Neural cell (in vitro differentiated cells): ENCODE measurements around the gene SPATA4. TPM values are rescaled to one million over a fixed set of nuclear protein-coding genes. Genes with fewer than 3 reads are reported as not detected.

ENCODE experiments used
- H2AFZ ChIP-seq: fragments of 200-600, 300-800 bp; sonication (generic), shearing (Covaris generic); 2 replicates; pipeline ENCODE4 v1.6.0; 2014; ENCODE audit warnings: low read depth, mild to moderate bottlenecking, antibody characterized with exemption, low read length, moderate library complexity
- H3F3A ChIP-seq: fragments of 200-600 bp; shearing (Covaris generic); 2 replicates; pipeline ENCODE4 v1.6.1; 2016; ENCODE audit warnings: mild to moderate bottlenecking, moderate library complexity, mixed read lengths, antibody characterized with exemption, low read length; ENCODE audit not compliant: insufficient read depth, poor library complexity, severe bottlenecking
- H3K27ac ChIP-seq: fragments of 200-600, 300-800 bp; sonication (generic), shearing (Covaris generic); 2 replicates; pipeline ENCODE4 v1.5.1; 2014; ENCODE audit warnings: mild to moderate bottlenecking, low read length, moderate library complexity
- H3K27me3 ChIP-seq: fragments of 300-800, 200-600 bp; sonication (generic), shearing (Covaris generic); 2 replicates; pipeline ENCODE4 v1.6.0; 2014; ENCODE audit warnings: mild to moderate bottlenecking, low read depth, low read length, moderate library complexity; ENCODE audit not compliant: insufficient read depth
- H3K36me3 ChIP-seq: fragments of 300-800, 200-600 bp; sonication (generic), shearing (Covaris generic); 2 replicates; pipeline ENCODE4 v1.5.1; 2014; ENCODE audit warnings: mild to moderate bottlenecking, antibody characterized with exemption, low read length, moderate library complexity; ENCODE audit not compliant: insufficient read depth
- H3K4me2 ChIP-seq: fragments of 300-800, 200-600 bp; sonication (generic), shearing (Covaris generic); 2 replicates; pipeline ENCODE4 v1.6.0; 2014; ENCODE audit warnings: mild to moderate bottlenecking, low read length
- H3K4me3 ChIP-seq: fragments of 300-800, 200-600 bp; sonication (generic), shearing (Covaris generic); 2 replicates; pipeline ENCODE4 v1.5.1; 2014; ENCODE audit warnings: mild to moderate bottlenecking, low read length, moderate library complexity
- H3K79me2 ChIP-seq: fragments of 200-600 bp; shearing (Covaris generic); replicated peaks from 2 replicates; pipeline ENCODE4 v1.6.0; 2014; ENCODE audit warnings: mild to moderate bottlenecking, low read length, moderate library complexity; ENCODE audit not compliant: insufficient read depth
- H3K9ac ChIP-seq: fragments of 300-800, 200-600 bp; sonication (generic), shearing (Covaris generic); 2 replicates; pipeline ENCODE4 v1.6.1; 2016; ENCODE audit warnings: mild to moderate bottlenecking, low read length, mixed read lengths
- H3K9me2 ChIP-seq: fragments of 200-600 bp; shearing (Covaris generic); 2 replicates; pipeline ENCODE4 v1.6.1; 2016; ENCODE audit warnings: mild to moderate bottlenecking, low read length, mixed read lengths; ENCODE audit not compliant: insufficient read depth
- H3K9me3 ChIP-seq: fragments of 200-600, 300-800 bp; sonication (generic), shearing (Covaris generic); 2 replicates; pipeline ENCODE4 v1.6.1; 2016; ENCODE audit warnings: mild to moderate bottlenecking, mixed run types, low read length, moderate library complexity, mixed read lengths
- H4K20me1 ChIP-seq: fragments of 200-600 bp; shearing (Covaris generic); 2 replicates; pipeline ENCODE4 v1.6.1; 2016; ENCODE audit warnings: mild to moderate bottlenecking, mixed run types; ENCODE audit not compliant: insufficient read depth
- CTCF ChIP-seq: fragments of 450-650 bp; IDR thresholded peaks from 2 replicates; pipeline ENCODE4 v1.5.1; 2014; ENCODE audit warnings: antibody characterized with exemption, mild to moderate bottlenecking, moderate library complexity; ENCODE audit not compliant: poor library complexity, severe bottlenecking
- EP300 ChIP-seq: fragments of 450-650 bp; conservative IDR thresholded peaks from 2 replicates; pipeline ENCODE4 v1.6.1; 2014; ENCODE audit warnings: antibody characterized with exemption, mild to moderate bottlenecking, moderate library complexity; ENCODE audit not compliant: poor library complexity, severe bottlenecking
- EZH2 ChIP-seq: fragments of 200-600, 300-800 bp; shearing (Covaris generic), sonication (generic); IDR thresholded peaks from 2 replicates; pipeline ENCODE4 v1.6.1; 2014; ENCODE audit warnings: antibody characterized with exemption, low read length, borderline replicate concordance, mild to moderate bottlenecking; ENCODE audit not compliant: insufficient read depth, poor library complexity, severe bottlenecking
- MXI1 ChIP-seq: fragments of 450-650 bp; conservative IDR thresholded peaks from 2 replicates; pipeline ENCODE4 v1.6.1; 2014; ENCODE audit warnings: antibody characterized with exemption, mild to moderate bottlenecking; ENCODE audit not compliant: poor library complexity, severe bottlenecking
- POLR2AphosphoS5 ChIP-seq: IDR thresholded peaks from 2 replicates; pipeline ENCODE4 v1.6.1; 2012
- RAD21 ChIP-seq: fragments of 450-650 bp; conservative IDR thresholded peaks from 2 replicates; pipeline ENCODE4 v1.6.1; 2014; ENCODE audit warnings: antibody characterized with exemption, mild to moderate bottlenecking, moderate library complexity
- REST ChIP-seq: IDR thresholded peaks from 2 replicates; pipeline ENCODE4 v1.6.1; 2012; ENCODE audit warnings: borderline replicate concordance
- SMC3 ChIP-seq: fragments of 450-650 bp; conservative IDR thresholded peaks from 2 replicates; pipeline ENCODE4 v1.6.1; 2014; ENCODE audit warnings: antibody characterized with exemption, mild to moderate bottlenecking, moderate library complexity; ENCODE audit not compliant: poor library complexity
- TAF1 ChIP-seq: IDR thresholded peaks from 2 replicates; pipeline ENCODE4 v1.6.1; 2012; ENCODE audit warnings: low read depth
- polyA plus RNA-seq: library from polyadenylated mRNA; depleted of rRNA; stranded (reverse); fragments of >200 nt; gene quantifications from 2 replicates; pipeline ENCODE4 v1.2.3, GENCODE V29; 2014

SPATA4 gene
- polyA plus RNA-seq, 1 donor from 2014 or later, result not detected

GRCh38 chr4:176241703-176242102 is 46.3 kb upstream of the SPATA4 start:
- H3K9me3 ChIP-seq, result no peaks in the 10 kb centered on the region
- no peak overlapping the region for H3K4me2 ChIP-seq
- no peaks in the 10 kb centered on the region for H3K27me3 ChIP-seq
- H3K4me3 ChIP-seq, result no peak overlapping the region
- no peak overlapping the region for H2AFZ ChIP-seq
- no peak overlapping the region for H3K9ac ChIP-seq
- no peaks in the 10 kb centered on the region for H3F3A ChIP-seq
- no peaks in the 10 kb centered on the region for H3K79me2 ChIP-seq
- no peaks in the 10 kb centered on the region for H3K9me2 ChIP-seq
- H3K36me3 ChIP-seq, result no peaks in the 10 kb centered on the region
- TF ChIP-seq POLR2AphosphoS5 (no peak), TAF1 (no peak), CTCF (no peak), MXI1 (no peak), EP300 (no peak), SMC3 (no peak), EZH2 (no peak)
- no peaks in the 10 kb centered on the region for H4K20me1 ChIP-seq
- H3K27ac ChIP-seq, result no peak overlapping the region

GRCh38 chr4:176238826-176239225 is 43.4 kb upstream of the SPATA4 start:
- Histone ChIP-seq H3K9me2 (no peaks in the 10 kb centered on the region), H3K79me2 (no peaks in the 10 kb centered on the region), H3K36me3 (no peaks in the 10 kb centered on the region), H3F3A (no peaks in the 10 kb centered on the region), H3K27ac (no peak overlapping the region), H4K20me1 (no peaks in the 10 kb centered on the region), H3K4me3 (no peak overlapping the region), H3K4me2 (no peak overlapping the region), H2AFZ (no peak overlapping the region), H3K9ac (no peak overlapping the region), H3K9me3 (no peaks in the 10 kb centered on the region), H3K27me3 (no peaks in the 10 kb centered on the region)
- TF ChIP-seq MXI1, result no peak
- TF ChIP-seq EP300, result no peak
- TF ChIP-seq TAF1, result no peak
- no peak for TF ChIP-seq SMC3
- no peak for TF ChIP-seq REST
- no peak for TF ChIP-seq EZH2
- no peak for TF ChIP-seq POLR2AphosphoS5
- TF ChIP-seq RAD21, result no peak
- TF ChIP-seq CTCF, result no peak
